Natural killer cell (primary cell): Measurements from ENCODE around the gene TAF4. TPM values are rescaled to one million over a fixed set of nuclear protein-coding genes. Genes with fewer than 3 reads are reported as not detected.

Source experiments
- ATAC-seq, 3 donors: fragments of 150-1000 bp in 2 of 3; fragments of 200-7000 bp in 1 of 3; cut with Tn5 transposase; 1 replicate in 1 of 3; 2 replicates in 2 of 3; pipeline ENCODE4 v1.10.0; 2021; ENCODE audit warnings: mild to moderate bottlenecking in 2 of 3, moderate library complexity in 2 of 3
- DNase-seq, 2 donors: peaks; one replicate each; pipeline versions ENCODE4 v3.0.0 to v3.0.0-alpha.2; 2013 to 2021; ENCODE audit warnings: mixed read lengths in 1 of 2
- H3K27ac ChIP-seq: one replicate; pipeline ENCODE4 v1.5.1; 2013; ENCODE audit warnings: mild to moderate bottlenecking, low read length
- H3K27me3 ChIP-seq: one replicate; pipeline ENCODE4 v1.6.1; 2013; ENCODE audit warnings: low read length; ENCODE audit not compliant: control insufficient read depth, insufficient read depth
- H3K36me3 ChIP-seq: one replicate; pipeline ENCODE4 v1.6.1; 2013; ENCODE audit warnings: low read length; ENCODE audit not compliant: control insufficient read depth, insufficient read depth
- H3K4me1 ChIP-seq: one replicate; pipeline ENCODE4 v1.6.1; 2013; ENCODE audit warnings: low read length; ENCODE audit not compliant: control insufficient read depth, insufficient read depth
- H3K4me3 ChIP-seq: one replicate; pipeline ENCODE4 v1.5.1; 2013; ENCODE audit warnings: low read length
- H3K9me3 ChIP-seq: one replicate; pipeline ENCODE4 v1.6.1; 2013; ENCODE audit warnings: low read length; ENCODE audit not compliant: control insufficient read depth, insufficient read depth
- H3K27ac Mint-ChIP-seq, 2 donors: one replicate each; pipeline ENCODE4 v1.8.0; 2022; ENCODE audit warnings: mild to moderate bottlenecking in 2 of 2, mixed read lengths in 2 of 2, moderate library complexity in 1 of 2
- H3K27me3 Mint-ChIP-seq, 2 donors: one replicate each; pipeline ENCODE4 v1.8.0; 2022; ENCODE audit warnings: low read depth in 2 of 2, mixed read lengths in 2 of 2
- H3K36me3 Mint-ChIP-seq: one replicate; pipeline ENCODE4 v1.8.0; 2022; ENCODE audit warnings: mixed read lengths
- H3K4me1 Mint-ChIP-seq, 2 donors: one replicate each; pipeline ENCODE4 v1.8.0; 2022; ENCODE audit warnings: mixed read lengths in 2 of 2
- H3K4me3 Mint-ChIP-seq: one replicate; pipeline ENCODE4 v1.8.0; 2022; ENCODE audit warnings: mild to moderate bottlenecking, moderate library complexity, mixed read lengths
- H3K9me3 Mint-ChIP-seq, 2 donors: one replicate each; pipeline ENCODE4 v1.8.0; 2022; ENCODE audit warnings: mixed read lengths in 2 of 2
- CTCF ChIP-seq: fragments of 200-600 bp; IDR thresholded peaks from one replicate; pipeline ENCODE4 v1.8.0; 2022; ENCODE audit warnings: antibody characterized with exemption
- WGBS: methylation state at CpG from one replicate; pipeline ENCODE4 v1.1.7; 2013; ENCODE audit warnings: missing lambda C conversion rate; ENCODE audit not compliant: insufficient coverage; 5-methylcytosine and 5-hydroxymethylcytosine counted together
- intact Hi-C: fragments of 100-400 bp; cut with micrococcal nuclease; formaldehyde crosslinking; loops from one replicate; pipeline ENCODE4 v1.14.2; 2022
- total RNA-seq, 4 donors: library from RNA; stranded (reverse); fragments of 120-200 nt in 1 of 4; gene quantifications; one replicate each; pipeline versions ENCODE4 v1.2.3 to v1.2.4, GENCODE V29; 2013 to 2022

Gene TAF4
- total RNA-seq, 3 donors from 2014 or later (not counting 1 experiment from before 2014, with no cell fraction given): 30.0 to 35.1 (median 30.3) TPM

GRCh38 chr20:61929561-61929960 lies 136.1 kb downstream of the TAF4 start:
- no peaks in the 10 kb centered on the region for H3K27me3 ChIP-seq
- peaks cover 0 to 3% of the 10 kb centered on the region in 2 donors for H3K27me3 Mint-ChIP-seq
- no peaks in the 10 kb centered on the region for H3K36me3 ChIP-seq
- 94% methylated on average over 12 of the region's 12 CpGs for WGBS
- no peak overlapping the region for H3K27ac ChIP-seq
- ATAC-seq (no peak), DNase-seq (no peak)
- H3K4me3 ChIP-seq: no peak overlapping the region
- H3K36me3 Mint-ChIP-seq: no peaks in the 10 kb centered on the region
- TF ChIP-seq CTCF: no peak
- intact Hi-C loops: no loop called here
- no peak overlapping the region for H3K27ac Mint-ChIP-seq
- no peaks in the 10 kb centered on the region for H3K4me1 Mint-ChIP-seq
- H3K9me3 ChIP-seq: no peaks in the 10 kb centered on the region
- H3K4me3 Mint-ChIP-seq: no peak overlapping the region
- H3K9me3 Mint-ChIP-seq: no peaks in the 10 kb centered on the region
- no peaks in the 10 kb centered on the region for H3K4me1 ChIP-seq

GRCh38 chr20:61927826-61928541 lies 137.7 kb downstream of the TAF4 start:
- WGBS: 94% methylated on average over 43 of the region's 43 CpGs
- no peak overlapping the region for H3K4me3 ChIP-seq
- ATAC-seq (no peak), DNase-seq (no peak)
- H3K4me1 ChIP-seq: no peaks in the 10 kb centered on the region
- no peak overlapping the region for H3K27ac ChIP-seq
- no peaks in the 10 kb centered on the region for H3K36me3 Mint-ChIP-seq
- no peaks in the 10 kb centered on the region for H3K36me3 ChIP-seq
- intact Hi-C loops: no loop called here
- no peaks in the 10 kb centered on the region for H3K4me1 Mint-ChIP-seq
- no peaks in the 10 kb centered on the region for H3K9me3 ChIP-seq
- H3K27me3 Mint-ChIP-seq: peaks cover 0 to 3% of the 10 kb centered on the region in 2 donors
- no peaks in the 10 kb centered on the region for H3K27me3 ChIP-seq
- no peak overlapping the region for H3K27ac Mint-ChIP-seq
- no peaks in the 10 kb centered on the region for H3K9me3 Mint-ChIP-seq
- H3K4me3 Mint-ChIP-seq: no peak overlapping the region
- no peak for TF ChIP-seq CTCF

GRCh38 chr20:61927193-61927825 lies 138.4 kb downstream of the TAF4 start:
- peaks cover 0 to 3% of the 10 kb centered on the region in 2 donors for H3K27me3 Mint-ChIP-seq
- no peaks in the 10 kb centered on the region for H3K9me3 Mint-ChIP-seq
- ATAC-seq (no peak), DNase-seq (no peak)
- H3K4me1 Mint-ChIP-seq: no peaks in the 10 kb centered on the region
- no peak overlapping the region for H3K27ac ChIP-seq
- no peaks in the 10 kb centered on the region for H3K36me3 Mint-ChIP-seq
- H3K4me3 Mint-ChIP-seq: no peak overlapping the region
- intact Hi-C loops: no loop called here
- H3K9me3 ChIP-seq: no peaks in the 10 kb centered on the region
- no peak overlapping the region for H3K27ac Mint-ChIP-seq
- H3K4me3 ChIP-seq: no peak overlapping the region
- H3K4me1 ChIP-seq: no peaks in the 10 kb centered on the region
- no peak for TF ChIP-seq CTCF
- WGBS: 94% methylated on average over 21 of the region's 21 CpGs
- no peaks in the 10 kb centered on the region for H3K27me3 ChIP-seq
- no peaks in the 10 kb centered on the region for H3K36me3 ChIP-seq
